Esophagus squamous epithelium (tissue), 4 donors: ENCODE data around the gene DESI1.

Experiments used
- POLR2A ChIP-seq, 4 donors: fragments of 450-650 bp; IDR thresholded peaks; one replicate each; pipeline ENCODE4 v1.6.1; 2017; ENCODE audit warnings: antibody characterized with exemption in 4 of 4, mild to moderate bottlenecking in 4 of 4, moderate library complexity in 3 of 4
- TF ChIP-seq, protein P1 (sequence below), 6 experiments: fragments of 450-650 bp in 4 of 6; fragments of 200-600 bp in 2 of 6; sonication (generic) in 2 of 6; IDR thresholded peaks; one replicate each; pipeline ENCODE4 v1.5.1; 2016 to 2019; ENCODE audit warnings: antibody characterized with exemption in 6 of 6, mild to moderate bottlenecking in 4 of 6, moderate library complexity in 4 of 6

DNA sequence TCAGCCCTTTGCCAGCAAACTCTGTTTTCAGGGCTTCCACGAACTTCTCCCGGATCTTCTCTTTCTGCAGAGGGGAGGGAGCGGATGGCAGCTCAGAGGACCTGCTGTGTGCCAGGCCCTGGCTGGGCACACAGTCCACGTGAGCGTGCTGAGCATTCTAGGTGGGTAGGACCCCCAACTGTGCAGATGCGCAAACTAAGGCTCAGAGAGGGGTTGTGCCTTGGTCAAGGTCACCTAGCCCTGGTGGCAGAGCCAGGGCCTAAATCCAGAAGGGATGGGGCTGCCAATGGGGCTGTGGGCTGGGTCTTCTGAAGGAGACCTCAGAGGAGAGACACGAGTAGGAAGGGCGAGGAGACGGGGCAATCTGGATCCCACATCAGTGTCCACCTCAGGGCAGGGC lies 42.0 kb downstream of the DESI1 start:
- TF ChIP-seq, protein P1, sequence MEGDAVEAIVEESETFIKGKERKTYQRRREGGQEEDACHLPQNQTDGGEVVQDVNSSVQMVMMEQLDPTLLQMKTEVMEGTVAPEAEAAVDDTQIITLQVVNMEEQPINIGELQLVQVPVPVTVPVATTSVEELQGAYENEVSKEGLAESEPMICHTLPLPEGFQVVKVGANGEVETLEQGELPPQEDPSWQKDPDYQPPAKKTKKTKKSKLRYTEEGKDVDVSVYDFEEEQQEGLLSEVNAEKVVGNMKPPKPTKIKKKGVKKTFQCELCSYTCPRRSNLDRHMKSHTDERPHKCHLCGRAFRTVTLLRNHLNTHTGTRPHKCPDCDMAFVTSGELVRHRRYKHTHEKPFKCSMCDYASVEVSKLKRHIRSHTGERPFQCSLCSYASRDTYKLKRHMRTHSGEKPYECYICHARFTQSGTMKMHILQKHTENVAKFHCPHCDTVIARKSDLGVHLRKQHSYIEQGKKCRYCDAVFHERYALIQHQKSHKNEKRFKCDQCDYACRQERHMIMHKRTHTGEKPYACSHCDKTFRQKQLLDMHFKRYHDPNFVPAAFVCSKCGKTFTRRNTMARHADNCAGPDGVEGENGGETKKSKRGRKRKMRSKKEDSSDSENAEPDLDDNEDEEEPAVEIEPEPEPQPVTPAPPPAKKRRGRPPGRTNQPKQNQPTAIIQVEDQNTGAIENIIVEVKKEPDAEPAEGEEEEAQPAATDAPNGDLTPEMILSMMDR (IDR thresholded peaks at IDR 0.05) = no peak
- no peak for TF ChIP-seq POLR2A (IDR thresholded peaks at IDR 0.05)
